ENCODE data around the gene PALLD.
A peak's percentile ranks its signal among the peaks of the same experiment; 100 is the strongest.

Gene PALLD

GRCh38 chr4:168859100-168859499, 362.2 kb downstream of the PALLD start:
- DNase-seq = no peak

- DNase-seq = no peak
Observed at GRCh38 chr4:168859888-168860694, 363.2 kb downstream of the PALLD start.

DNA sequence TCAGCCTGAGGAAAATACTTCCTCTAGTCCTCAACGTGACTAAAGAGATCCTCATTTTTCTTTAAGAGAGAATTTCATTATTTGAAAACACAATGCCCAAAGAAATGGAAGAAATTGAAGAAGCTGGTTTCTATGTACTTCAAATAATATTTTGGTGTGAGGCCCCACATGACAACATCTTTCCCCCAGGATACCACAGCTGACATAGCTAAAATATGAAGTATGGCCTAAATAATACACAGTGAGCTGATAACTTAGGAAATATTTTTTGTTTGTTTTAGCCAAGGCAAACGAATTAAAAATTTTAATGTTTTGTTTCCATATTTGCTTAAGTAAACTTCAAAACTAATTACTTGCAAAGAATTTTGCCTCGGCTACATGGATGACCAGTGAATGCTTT, 364.0 kb downstream of the PALLD start:
- no peak for DNase-seq

DNA sequence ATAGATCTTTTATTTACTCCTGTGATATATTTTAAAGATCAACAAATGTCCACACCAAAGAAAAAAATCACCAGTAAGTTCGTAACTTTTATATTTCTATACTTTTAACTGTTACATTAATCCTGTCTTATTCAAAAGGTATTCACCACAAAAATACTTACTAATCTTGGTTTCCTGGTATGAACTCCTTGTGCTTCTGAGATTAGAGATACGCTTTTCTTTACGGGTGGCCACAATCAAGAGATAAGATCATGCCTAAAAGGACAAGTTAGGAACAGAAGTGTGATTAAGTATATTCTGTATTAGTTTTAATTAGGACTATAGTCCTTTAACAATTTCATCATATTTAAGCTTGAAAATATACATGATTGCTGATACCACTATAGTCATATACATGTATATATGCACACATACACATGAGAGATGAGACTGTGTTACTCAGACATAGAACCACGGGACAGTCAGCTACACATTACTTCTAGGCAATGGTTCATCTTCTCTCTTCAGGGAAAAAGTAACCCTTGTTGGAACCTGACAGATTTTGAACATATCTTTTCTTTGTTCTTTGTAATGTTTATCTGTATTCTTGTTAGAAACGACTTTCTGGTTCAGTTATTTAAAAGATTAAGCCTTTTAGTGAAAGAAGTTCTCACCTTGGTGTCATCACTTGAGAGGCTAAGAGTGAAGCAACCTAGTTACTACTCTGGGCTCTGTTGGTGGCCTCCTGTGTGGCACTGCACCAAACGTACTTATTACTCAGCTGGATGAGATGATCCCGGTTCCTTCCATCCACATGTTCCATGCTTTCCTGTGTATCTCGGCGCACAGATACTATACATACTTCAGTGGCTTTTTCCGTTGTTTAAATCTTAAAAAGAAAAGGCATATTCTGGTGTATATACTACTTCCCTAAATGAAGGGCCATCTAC, 367.1 kb downstream of the PALLD start:
- DNase-seq = peak; percentile 55

GRCh38 chr4:168864821-168865541, 368.1 kb downstream of the PALLD start:
- DNase-seq = peak; percentile 83

- DNase-seq = no peak
Observed at GRCh38 chr4:168865854-168866253, 369.0 kb downstream of the PALLD start.

DNA sequence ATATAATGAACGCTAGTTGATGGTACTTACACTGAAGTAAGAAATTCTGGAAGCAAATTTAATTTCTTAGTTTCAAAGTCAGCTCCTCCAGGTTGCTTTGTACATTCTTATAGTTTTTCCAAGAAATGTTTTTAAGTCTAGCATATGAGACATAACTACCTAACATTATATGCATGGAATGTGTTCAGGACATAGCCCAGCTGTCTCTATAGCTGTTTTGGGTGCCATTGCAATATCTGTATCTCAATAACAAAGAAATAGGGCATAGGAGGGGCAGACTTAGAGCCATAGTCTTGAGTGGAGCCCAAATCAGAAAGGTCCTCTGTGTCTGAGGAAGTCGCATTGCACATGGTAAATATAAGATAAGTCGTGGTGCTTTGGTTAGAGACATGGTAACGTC, 369.8 kb downstream of the PALLD start:
- DNase-seq = no peak

- DNase-seq = peak; percentile 65
Observed at GRCh38 chr4:168867128-168867527, 370.3 kb downstream of the PALLD start.

GRCh38 chr4:168868044-168868781, 371.4 kb downstream of the PALLD start:
- DNase-seq = peak; percentile 95

GRCh38 chr4:168868802-168869201, 371.9 kb downstream of the PALLD start:
- no peak for DNase-seq

DNA sequence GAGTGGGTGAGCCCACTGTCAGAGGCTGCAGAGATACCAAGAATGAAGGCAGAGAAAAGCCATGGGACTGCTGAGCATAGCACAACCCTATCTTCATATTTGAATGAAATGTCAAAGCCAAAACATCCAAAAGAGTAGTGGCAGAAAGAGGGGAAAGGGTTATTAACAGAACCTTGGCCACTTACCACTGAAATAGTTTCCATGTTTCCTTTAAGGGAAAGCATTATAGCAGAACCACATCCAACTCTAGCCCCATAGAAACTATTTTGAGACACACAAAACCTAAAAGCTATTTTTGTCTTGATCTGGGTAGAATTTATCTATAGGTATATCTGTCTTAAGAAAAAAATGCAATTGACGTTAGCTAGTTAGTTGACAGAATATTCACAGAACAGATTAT, 373.2 kb downstream of the PALLD start:
- no peak for DNase-seq

DNA sequence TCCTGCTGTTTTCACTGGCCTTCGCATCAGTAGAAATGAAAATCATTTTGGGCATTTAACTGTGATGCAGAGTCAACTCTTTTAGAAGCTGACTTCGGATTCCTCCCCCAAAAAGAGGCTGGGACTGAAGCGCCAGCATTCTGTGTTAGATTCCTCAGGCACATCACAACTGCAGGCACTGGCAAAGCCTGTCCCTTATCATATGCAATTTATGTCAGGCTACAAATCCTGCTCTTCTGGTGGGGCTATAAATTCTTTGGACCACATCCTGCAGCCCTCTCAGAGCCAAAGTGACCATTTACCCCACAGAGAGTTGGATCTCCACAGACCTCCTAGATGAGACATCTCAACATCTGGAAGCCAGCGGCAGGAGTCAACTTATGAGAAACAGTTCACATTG, 374.8 kb downstream of the PALLD start:
- DNase-seq = peak; percentile 61

DNA sequence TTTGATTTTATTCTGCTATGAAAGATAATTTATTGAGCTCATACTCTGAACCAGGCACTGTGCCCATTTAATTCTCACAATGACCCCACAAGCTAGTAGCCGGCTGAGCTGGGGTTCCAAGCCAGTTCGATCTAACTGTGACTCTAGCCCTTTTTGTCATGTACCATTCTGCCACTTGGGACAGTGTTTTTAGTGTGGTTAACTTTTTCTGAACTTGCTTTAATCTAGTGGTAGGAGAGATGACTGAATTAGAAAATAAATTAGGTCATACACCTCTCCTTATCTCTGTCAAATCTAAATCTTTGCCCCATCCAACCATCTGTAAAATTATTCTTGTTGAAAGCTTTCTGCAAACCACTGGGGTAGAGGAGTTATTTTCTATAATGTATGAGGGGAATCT, 377.2 kb downstream of the PALLD start:
- no peak for DNase-seq

- DNase-seq = no peak
Observed at GRCh38 chr4:168876106-168876505, 379.3 kb downstream of the PALLD start.

DNA sequence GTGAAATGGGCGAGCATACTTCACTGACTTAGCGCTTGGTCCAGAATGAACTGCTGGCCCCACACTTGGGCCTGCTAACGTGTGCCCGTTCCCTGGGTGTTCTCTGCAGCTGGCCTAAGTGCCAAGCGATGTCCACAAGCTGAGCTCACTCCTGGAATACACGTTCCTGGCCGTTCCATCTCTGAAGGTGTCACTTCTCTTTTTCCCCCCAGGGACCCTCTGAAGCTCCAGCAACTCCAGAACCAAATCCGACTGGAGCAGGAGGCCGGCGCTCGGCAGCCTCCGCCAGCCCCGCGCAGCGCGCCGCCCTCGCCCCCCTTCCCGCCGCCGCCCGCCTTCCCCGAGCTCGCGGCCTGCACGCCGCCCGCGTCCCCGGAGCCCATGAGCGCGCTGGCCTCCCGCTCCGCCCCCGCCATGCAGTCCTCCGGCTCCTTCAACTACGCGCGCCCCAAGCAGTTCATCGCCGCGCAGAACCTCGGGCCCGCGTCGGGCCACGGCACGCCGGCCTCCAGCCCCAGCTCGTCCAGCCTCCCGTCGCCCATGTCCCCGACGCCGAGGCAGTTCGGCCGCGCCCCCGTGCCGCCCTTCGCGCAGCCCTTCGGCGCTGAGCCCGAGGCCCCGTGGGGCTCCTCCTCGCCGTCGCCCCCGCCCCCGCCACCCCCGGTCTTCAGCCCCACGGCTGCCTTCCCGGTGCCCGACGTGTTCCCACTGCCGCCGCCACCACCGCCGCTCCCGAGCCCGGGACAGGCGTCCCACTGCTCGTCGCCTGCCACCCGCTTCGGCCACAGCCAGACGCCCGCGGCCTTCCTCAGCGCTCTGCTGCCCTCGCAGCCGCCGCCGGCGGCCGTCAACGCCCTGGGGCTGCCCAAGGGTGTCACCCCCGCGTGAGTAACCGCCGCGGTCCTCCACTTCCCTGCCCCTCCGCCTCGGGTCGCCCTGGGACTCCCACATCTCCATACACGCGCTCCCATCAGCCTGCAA, 380.9 kb downstream of the PALLD start:
- no peak for DNase-seq

DNA sequence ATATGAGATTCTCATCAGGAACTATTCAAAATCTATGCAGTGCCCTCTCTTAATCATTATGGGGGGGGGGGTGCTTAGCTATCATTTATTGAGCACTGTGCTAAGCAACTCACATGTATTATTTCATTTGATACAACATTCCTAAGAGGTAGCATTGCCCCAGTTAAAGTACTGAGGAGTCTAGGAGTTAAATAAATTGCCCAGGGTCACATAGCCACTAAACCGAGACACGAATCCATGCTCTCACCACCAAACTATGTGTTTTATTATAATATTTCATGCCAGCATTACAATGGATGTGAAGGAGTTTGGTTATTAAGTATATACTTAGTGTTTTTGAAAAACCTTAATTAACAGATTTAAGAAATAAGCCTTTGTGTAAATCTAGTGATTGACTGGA, 381.8 kb downstream of the PALLD start:
- DNase-seq = peak; percentile 56

- DNase-seq = no peak
Observed at GRCh38 chr4:168879188-168879587, 382.3 kb downstream of the PALLD start.

GRCh38 chr4:168880072-168880675, 383.3 kb downstream of the PALLD start:
- no peak for DNase-seq

DNA sequence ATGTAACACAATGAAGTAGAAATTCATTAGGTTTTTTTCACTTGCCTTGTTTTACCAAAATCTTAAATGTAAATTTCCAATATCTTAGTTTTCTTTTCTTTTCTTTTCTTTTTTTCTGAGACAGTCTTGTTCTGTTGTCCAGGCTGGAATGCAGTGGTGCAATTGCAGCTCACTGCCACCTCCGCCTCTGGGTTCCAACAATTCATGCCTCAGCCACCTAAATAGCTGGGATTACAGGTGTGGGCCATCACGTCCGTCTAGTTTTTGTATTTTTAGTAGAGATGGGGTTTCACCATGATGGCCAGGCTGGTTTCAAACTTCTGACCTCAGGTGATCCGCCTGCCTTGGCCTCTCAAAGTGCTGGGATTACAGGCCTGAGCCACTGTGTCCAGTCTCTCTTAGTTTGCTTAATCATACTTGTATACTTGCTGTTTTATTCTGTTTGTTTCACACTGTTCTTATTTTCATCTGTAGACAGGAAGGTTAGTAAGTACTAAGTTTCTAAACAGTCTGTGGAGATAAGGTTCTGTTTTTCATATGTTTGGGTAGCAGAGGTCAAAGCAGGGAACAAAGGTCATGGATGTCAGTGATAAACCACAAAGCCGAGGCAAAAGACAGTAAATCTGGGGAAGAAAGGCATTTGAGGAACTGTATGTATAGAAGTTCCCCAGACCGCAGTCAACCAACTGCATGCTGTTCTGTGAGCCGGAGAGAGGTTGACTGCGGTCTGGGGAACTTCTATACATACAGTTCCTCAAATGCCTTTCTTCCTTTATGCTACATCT, 384.2 kb downstream of the PALLD start:
- DNase-seq = no peak
